Activated CD4-positive, alpha-beta T cell treated with anti-CD3 and anti-CD28 coated beads for 4 hours (primary cell): Measurements from ENCODE around the gene SMARCC1.

Experiments used
- DNase-seq, 2 donors: peaks; one replicate each; pipeline ENCODE4 v3.0.0-alpha.2; 2020

Gene SMARCC1

DNA sequence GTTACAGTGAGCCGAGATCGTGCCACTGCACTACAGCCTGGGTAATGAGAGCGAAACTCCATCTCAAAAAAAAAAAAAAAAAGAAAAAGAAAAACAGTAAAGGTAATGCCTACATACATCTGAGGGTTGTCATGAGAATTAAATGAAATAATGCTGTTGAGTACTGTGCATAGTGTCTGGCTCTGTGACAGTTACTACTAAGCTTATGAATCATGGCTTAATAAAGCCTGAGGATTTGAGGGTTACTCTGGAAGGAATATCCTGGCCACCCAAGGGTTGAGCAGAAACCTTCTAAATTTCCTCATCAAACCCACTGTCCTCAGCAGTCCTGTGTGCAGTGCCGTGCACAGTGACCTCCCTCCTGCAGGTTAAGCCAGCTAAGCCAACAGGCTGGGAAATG lies 241.4 kb downstream of the SMARCC1 start:
- DNase-seq: no peak

DNA sequence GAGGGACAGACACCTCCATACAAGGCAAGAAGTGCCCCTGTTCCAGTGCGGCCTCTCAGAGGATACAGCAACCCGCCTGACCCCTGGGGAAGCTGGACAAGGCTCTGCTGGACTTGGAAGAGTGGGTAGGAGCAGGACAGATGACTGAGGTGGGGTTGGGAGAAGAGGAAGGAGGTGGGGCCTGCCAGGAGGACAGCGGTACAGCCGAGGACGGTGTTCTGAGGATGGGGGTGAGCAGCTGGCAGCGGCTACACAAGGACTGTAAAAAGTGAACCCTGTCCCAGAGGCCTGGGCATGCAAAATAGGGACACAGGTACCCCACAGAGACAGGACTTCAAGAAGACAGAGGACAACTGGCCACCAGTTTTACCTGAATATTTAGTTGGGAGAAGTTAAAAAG lies 244.7 kb downstream of the SMARCC1 start:
- DNase-seq: no peak

- DNase-seq: no peak
Measured at GRCh38 chr3:47536221-47536891, 245.3 kb downstream of the SMARCC1 start.
